DMS114 treated with DMSO at 0.1 percent for 48 hours (cell line): ENCODE results near the gene SLC17A7.

Source experiments
- DNase-seq: peaks from one replicate; lab custom pipeline; 2025; ENCODE audit not compliant: unreplicated experiment; lab: John Stamatoyannopoulos, UW

The SLC17A7 gene

DNA sequence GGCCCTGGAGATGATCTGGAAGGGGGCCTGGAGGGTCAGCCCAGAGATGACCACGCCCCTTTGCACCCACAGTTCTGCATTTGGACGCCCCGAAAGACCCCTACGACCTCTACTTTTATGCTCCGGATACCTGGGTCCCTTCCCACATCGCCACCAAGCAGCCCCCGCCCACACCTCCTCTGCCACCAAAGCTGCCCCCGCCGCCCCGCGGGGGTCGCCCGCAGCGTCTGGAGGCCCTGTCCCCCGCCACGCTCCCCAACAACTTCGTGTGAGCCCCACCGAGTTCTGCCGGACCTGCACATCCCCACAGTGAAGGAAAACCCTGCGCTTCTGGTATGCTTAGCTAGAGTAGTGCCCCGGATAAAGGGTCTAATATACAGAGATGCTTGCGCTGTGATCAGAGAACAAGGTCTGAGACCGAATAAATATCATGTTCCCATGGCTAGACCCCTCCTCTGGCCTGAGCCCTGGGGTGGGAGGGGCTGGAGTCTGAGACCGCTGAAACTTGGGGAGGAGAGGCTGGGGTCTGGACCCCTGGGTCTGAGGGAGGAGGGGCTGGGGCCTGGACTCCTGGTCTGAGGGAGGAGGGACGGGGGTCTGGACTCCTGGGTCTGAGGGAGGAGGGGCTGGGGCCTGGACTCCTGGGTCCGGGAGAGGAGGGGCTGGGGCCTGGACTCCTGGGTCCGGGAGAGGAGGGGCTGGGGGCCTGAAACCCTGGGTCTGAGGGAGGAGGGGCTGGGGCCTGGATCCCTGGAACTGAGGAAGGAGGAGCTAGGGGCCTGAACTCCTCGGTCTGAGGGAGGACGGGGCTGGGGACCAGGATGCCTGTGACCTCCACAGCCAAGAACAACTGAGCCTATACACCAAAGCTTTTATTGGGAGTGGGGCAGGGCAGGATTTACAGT lies 12.5 kb downstream of the SLC17A7 start:
- DNase-seq: no peak

DNA sequence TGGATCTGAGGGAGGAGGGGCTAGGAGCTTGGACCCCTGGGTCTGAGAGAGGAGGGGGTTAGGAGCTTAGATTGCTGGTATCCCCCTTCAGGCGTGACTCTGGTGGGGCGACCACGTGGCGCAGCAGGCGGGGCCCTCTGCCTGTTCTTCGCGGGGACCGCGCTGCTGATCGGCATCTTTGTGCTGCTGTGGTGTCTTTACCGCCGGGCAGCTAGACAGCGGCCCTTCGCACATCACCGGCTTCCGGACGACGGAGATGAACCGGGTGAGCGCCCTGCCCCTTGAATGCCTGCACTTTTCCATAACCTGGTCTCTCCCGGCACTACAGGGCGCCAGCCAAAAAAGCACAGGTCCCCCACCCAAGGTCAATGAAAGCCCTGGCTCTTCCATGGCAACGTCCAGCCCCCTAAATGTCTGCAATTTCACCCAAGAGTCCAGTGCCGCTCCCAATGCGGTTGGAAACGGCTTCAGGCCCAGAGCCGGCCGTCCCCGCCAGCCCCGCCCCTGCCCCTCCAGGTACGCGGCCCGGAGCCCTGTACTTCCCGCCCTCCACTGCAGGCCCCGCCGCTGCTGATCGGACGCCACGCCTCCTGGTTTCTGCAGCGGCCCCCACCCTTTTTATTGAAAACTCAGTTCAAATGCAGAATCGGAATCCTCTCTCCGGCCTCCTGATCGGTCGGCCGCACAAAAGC lies 13.3 kb downstream of the SLC17A7 start:
- DNase-seq: no peak

DNA sequence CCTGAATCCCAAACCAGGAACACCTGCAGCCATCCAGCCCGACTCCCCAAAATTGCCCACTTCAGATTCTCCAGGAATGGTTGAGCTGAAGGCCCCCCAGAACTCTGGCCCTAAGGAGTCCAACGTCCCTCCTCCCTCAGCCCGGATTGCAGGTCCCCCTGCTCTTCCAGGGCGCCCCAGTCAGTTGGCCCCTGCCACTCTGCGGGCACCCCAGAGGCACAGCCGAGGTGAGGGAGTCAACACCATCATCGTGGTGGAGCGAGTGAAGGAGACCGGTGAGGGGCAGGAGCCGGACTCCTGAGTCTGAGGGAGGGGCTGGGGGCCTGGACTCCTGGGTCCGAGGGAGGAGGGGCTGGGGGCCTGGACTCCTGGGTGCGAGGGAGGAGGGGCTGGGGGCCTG lies 14.0 kb downstream of the SLC17A7 start:
- DNase-seq: no peak

DNA sequence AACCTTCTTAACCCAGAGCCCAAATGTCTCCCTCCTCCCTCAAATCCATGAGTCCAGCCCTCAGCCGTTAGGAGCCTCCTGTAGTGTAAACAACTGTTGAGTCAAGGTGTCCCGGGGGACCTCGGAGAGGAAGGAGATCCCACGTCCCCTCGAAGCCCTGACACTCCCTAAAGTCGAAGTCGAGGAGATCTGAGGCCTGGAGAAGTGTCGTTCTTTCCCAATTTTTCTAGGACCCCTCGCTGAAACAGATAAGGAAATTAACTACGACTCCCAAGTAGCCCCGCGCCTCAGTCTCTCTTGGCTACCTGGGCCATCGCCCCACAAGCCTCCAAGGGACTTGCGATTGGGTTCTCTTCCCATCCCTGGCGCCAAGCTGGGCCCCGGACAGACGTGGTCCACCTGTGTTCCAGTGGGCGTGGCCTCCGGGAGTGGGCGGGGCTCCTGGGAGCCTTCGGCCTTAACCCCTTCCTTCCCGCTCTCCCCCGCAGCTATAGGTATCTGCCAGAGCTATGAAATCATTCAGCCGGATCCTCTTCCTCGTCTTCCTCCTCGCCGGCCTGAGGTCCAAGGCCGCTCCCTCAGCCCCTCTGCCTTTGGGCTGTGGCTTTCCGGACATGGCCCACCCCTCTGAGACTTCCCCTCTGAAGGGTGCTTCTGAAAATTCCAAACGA lies 15.3 kb downstream of the SLC17A7 start:
- DNase-seq: no peak

DNA sequence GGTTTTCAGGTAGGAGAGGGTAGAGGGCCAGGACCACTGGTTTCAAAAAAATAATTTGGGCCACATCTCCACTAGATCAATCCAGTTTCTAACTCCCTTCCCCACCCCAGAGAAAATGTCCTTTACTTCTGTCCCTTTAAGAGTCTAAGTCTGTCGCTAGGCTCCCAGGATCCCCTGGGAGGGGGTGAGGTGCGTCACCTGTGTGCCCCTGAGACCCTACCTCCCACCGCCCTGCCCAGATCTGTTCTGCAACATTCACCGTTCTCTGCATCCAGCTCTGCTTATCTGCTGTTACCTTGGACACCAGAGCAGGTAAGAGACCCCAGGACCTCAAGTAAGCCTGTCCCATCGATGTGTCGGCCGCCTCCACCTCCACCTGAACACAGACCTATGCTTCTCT lies 16.1 kb downstream of the SLC17A7 start, which contains the start of gene GFY:
Gene GFY (plus strand): TSS at position 211 of the 400 bp plus-strand sequence. CDS start 1,043 bp downstream, outside the sequence.
- DNase-seq: no peak

DNA sequence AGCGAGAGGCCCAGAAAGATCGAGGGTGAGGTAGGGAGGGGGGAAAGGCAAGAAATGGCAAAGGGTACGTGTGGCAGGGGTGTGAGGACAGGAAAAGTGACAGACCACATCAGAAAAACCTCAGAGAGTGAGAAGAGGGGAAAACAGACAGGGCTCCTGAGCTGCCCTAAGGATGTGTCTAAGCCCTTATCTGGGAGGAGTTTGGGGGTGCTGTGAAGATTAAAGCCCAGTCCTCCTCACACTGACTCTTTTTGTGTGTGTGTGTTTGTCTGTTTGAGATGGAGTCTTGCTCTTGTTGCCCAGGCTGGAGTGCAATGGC lies 17.4 kb downstream of the SLC17A7 start:
- no peak for DNase-seq

DNA sequence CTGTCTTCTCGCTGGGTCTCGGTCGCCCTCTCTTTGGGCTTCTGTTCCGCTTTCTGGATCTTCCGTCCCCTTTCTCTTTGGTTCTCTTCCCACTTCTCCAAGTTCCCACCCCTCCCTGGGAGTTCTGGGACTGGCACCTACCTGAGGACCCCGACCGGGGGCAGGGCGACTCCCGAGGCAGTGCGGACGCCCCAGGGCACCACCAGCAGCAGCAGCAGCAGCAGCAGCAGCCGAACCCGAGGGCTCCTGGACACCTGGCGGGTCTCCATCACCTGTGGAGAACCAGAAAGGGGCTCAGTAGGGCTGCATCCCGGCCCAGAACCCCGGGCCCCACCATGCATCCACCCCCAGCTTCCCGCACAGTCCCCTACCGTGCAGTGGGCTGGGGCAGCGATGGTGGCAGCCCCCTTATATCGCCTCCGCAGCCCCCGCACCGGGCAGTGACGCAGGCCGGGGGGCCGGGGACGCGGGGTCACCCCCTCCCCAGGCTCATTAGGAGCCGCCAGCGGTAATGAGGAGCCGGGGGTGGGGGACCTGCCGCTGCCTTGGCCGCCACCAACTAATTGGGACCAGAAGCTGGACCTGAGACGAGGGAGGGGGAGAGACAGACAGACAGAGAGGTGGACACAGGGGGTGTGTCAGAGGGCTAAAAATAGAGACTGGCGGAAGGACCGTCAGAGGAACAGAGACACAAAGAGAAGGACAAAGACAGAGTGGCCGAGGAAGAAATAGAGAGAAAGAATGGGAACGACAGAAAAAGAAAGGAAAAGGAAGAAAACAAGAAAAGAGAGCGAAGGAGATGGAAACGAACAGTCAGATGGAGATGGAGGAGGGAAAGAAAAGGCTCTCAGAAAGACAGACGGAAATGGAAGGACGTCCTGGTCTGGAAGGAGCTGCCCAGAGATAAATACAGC lies 18.0 kb downstream of the SLC17A7 start, which contains the start of gene PTH2:
Gene PTH2 (minus strand): TSS at position 371 of the 914 bp plus-strand sequence. CDS start 102 bp downstream, at position 269.
- no peak for DNase-seq

DNA sequence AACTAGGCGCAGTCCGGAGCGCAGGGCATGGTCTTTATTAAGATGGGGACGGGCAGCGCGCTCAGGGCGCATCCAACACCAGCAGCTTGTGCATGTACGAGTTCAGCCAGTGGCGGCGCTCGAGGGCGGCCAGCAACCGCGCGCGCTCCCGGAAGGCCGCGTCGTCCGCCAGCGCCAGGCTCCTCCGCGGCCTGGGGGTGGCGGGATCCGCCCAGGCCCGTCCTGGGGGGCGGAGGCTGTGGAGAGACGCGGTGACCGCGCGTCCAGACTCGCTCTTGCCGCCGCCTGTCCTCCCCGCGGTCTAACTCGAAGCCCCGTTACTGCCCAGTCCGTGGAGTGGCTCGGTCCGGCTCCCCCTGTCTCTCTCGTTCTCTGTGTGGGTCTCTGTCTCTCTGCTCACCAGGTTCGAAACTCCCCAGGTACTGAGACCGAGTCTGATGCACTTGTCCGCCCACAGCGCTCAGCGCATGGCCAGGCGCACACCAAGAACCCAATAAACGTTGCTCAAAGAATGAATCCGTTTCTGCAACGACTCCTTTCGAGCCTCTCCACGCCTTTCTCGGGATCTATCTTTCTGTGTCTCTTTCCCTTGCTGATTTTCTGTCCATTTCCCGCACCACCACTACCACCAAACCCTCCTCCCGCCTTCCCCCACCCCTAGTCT lies 18.8 kb downstream of the SLC17A7 start:
- no peak for DNase-seq

DNA sequence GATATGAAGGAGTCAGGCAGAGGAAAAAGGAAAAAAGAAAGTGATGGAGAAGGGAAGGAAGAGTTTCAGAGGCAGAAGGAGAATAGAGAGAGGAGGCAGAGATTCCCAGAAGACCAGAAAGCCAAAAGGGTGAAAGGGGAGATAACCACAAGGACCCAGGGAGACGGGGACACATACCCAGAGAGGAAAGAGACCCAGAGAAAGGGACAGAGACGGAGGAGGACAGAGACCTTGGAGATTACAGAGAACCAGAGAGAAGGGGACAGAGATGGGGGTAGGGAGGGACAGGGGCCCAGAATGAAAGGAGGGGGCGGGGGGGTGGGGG lies 19.5 kb downstream of the SLC17A7 start:
- no peak for DNase-seq

DNA sequence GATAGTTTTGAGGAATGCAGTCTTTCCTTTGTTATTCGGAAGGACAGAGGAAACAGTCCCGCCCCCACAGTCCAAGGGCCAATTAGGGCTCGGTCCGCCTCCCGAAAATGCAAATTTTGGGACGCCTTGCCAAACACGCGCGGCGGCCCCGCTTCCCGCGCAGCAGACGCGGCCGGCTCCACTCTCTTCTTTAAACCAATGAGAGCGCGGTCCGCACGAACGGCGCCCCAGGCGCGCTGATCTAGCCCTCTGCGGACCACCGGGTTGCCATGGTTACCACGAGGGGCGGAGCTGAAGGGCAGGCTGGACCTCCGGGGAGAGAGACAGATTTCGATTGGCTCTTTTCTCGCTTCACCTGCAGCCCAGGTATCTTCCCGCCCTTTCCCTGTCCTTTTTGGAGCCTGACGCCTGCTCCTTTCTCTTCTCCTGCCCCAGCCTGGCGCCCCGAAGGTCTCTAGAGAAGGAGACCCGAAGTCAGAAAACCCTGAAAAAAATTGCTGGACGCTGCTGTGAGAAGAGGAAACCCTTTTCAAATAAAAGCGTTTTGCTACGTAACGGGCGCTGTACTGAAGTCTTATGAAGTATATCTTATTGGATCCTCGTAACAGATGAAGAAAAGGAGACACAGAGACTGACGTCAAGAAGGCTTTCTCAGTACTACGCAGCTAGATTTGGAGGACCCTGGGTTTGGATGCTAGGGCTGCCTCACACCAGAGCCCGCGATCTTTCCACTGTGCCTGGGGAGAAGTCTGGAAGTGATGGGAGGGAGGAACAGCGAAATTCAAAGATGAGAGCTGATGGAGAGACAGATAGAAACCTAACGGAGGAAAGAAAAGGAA lies 20.1 kb downstream of the SLC17A7 start:
- DNase-seq: peak; percentile 21

DNA sequence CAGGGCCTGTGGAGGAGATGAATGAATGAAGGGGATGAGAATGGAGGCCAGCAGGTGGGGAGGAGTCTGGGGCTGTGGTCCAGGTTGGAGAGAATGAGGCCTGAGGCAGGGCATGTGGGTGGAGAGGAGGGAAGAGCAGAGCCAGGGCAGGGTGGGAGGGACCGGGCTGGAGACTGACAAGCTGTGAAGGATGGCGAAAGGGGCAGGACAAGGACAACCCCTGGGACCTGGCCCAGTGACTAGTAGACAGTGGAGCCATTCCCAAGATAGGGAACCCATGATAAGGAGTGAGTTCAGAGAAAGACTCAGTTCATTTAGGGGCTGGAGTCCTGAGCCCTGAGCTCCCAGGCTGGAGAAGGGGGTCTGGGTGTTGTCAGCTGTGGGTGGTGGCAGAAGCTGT lies 21.1 kb downstream of the SLC17A7 start:
- DNase-seq: no peak

DNA sequence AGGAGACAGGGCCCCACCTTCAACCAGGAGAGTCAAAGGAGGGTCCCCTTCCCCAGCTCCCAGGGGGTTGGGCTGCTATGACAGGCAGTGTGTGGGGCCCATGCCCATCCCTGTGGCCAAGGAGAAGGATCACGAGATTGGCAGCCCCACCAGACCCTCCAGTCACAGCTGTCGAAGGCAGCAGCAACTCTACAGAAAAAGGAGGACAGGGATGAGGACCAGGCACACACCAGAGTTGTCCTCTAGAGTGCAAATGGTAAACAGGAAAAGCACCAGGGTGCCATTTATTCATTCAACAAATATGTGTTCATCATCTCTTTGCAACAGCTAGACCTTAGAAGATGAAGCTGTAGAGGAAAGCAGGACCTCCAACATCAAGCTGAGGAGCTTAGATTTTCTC lies 22.2 kb downstream of the SLC17A7 start:
- DNase-seq: no peak

DNA sequence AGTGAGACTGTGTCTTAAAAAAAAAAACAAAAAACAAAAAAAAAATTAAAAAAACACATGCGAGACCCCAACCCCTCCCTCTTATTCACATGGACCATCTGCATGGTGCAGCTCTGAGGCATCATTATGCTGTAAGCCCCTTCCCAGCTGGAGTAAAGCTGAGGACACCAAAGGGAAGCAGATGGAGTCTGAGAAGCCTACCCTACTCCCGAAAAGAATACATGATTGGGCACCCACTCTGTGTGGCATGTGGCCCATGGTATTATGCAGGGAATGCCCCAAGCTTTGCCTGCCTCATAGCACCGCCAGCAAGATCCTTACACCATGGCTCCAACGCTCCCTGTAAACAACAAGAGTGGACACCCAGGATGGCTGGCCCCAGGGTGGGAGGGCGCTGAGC lies 22.8 kb downstream of the SLC17A7 start:
- DNase-seq: no peak

DNA sequence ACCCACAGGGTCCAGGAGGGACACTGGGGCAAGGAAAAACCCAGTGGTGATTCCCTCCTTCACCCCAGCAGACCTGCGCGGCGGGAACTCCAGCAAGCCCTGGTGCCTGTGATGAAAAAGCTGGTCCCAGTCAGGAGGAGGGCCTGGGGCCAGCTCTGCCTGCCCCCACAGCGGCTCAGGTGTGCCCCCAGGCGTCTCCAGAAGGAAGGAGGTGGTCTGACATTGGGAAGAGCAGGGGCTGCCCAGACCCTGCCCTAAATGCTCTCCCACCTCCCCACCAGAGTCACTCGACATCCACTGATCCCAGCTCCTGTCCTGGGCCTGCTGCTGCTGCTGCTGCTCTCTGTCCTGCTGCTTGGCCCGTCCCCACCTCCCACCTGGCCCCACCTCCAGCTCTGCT lies 24.2 kb downstream of the SLC17A7 start:
- DNase-seq: no peak

DNA sequence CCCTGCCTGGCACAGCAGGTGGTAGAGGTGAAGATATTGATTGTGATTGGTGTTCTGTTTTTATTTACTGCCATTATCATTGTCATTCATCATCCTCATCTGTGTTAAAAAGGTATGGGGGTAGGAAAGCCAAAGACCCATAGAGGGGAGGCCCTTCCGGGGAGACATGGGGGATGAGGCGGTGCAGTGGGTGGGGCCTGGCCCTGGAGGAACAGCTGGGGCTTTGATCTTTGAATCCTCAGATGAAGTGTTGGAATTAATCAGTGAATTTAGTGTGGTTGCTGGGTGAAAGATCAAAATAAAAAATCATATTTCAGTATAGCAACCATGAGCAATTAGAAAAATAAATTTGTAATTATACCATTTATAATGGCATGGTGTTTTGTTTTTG lies 25.5 kb downstream of the SLC17A7 start:
- no peak for DNase-seq

DNA sequence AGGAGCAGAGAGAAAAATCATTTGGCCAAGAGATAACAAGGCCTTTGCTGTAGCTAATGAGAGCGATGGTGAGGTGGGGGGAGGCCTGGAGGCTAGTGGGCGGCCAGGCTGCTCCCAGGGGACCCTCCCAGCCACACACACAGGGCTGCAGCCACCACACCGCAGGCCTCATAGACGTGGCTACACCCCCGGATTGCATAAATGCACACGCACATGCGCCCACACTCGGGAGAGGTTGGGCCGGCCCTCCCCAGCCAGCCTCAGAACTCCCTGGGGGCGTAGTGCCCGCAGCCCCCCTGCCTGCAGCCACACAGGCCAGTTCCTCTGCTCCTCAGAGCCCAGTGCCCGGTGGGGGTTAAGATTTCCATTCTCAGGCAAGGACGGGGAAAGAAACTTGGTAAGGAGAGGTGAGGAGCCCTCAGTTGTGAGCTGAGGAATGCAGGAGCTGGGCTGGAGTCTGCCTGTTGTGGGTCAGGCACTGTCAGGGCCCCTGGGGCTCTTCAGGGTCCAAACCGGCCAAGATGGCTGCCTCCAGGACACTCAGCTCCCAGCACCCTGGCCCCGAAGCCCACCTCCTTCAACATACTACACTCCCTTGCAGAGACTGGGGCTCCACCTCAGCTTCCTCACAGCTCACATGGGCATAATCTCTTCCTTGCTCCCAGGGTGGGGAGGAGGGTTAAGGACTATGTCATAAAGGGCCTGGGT lies 26.1 kb downstream of the SLC17A7 start:
- DNase-seq: no peak

DNA sequence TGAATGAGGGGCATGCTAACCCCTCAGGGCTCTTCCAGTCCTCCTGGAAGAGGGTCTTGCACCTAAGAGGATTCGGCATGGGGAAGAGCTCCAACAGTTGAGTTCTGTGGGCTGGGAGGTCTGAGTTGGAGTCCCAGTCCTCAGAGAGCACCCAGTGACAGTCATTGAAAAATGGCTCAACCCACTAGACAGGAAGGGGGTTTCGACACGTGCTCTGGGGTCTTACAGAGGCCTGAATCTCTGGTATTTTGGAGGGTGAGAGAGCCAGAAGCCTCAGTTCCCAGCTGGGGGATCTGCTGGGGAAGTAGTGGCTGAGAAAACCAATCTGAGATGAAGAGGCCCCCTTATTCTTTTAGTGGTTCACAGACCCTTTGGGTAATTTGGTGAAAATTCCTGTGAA lies 27.1 kb downstream of the SLC17A7 start:
- no peak for DNase-seq

DNA sequence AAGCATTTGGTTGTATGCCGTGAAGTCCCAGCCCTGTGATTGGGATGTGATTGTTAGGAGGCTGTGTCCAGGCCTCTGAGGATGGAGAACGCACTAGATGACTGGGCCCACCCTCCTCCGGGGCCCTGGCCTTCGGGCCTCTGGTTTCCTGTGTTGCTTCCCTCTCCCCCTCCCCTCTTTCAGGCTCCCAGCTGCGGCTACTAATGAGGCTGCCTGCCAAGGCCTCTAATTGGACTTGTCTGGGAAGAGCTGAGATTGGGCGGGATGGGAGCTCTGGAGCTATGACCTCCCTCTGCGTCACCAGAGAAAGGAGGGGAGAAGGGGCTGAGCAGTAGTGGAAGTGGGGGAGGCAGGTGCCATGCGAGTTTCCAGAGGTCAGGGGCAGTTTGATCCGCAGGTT lies 28.0 kb downstream of the SLC17A7 start:
- no peak for DNase-seq
